ENCODE results near the gene FANCD2.

GRCh38 chr3:10055097-10055496, 28.9 kb downstream of the FANCD2 start:
- no peak for TF ChIP-seq CTCF (conservative IDR thresholded peaks at IDR 0.05 in 1 of 2, IDR thresholded peaks at IDR 0.05 in 1 of 2; ENCODE audit: low read depth in 1 of 2, low read length in 2 of 2)
- TF ChIP-seq EZH2 (IDR thresholded peaks at IDR 0.05; ENCODE audit: low read length, missing control alignments) = no peak
